Muscle of leg (tissue), 11 donors: ENCODE data around the gene ARHGEF11. TPM values are rescaled to one million over a fixed set of nuclear protein-coding genes. Genes with fewer than 3 reads are reported as not detected.
"Not testable (repeated sequence)": the region's sequence is repeated elsewhere in the genome, so short reads cannot be mapped to it uniquely, and the experiment has no call there.

ENCODE experiments used
- DNase-seq: peaks from one replicate; pipeline ENCODE4 v3.0.0; 2013
- H3K27ac ChIP-seq: one replicate; pipeline ENCODE4 v1.5.1; 2013; ENCODE audit warnings: mild to moderate bottlenecking, low read length, control low read depth
- H3K27me3 ChIP-seq: one replicate; pipeline ENCODE4 v1.6.1; 2013; ENCODE audit warnings: low read length; ENCODE audit not compliant: control insufficient read depth, insufficient read depth
- H3K36me3 ChIP-seq: one replicate; pipeline ENCODE4 v1.6.1; 2013; ENCODE audit warnings: low read length; ENCODE audit not compliant: control insufficient read depth, insufficient read depth
- H3K4me1 ChIP-seq: one replicate; pipeline ENCODE4 v1.6.1; 2013; ENCODE audit warnings: low read length; ENCODE audit not compliant: control insufficient read depth, insufficient read depth
- H3K4me3 ChIP-seq: one replicate; pipeline ENCODE4 v1.5.1; 2013; ENCODE audit warnings: low read length, control low read depth
- H3K9me3 ChIP-seq: replicated peaks from 2 replicates; pipeline ENCODE4 v1.6.1; 2013; ENCODE audit warnings: low read depth, low read length; ENCODE audit not compliant: control insufficient read depth
- WGBS: methylation state at CpG from one replicate; pipeline ENCODE4 v1.1.5; 2013; ENCODE audit warnings: missing lambda C conversion rate; ENCODE audit not compliant: insufficient coverage; 5-methylcytosine and 5-hydroxymethylcytosine counted together
- polyA plus RNA-seq, 8 donors: library from polyadenylated mRNA; unstranded; fragments of 120-200 nt; gene quantifications; one replicate each; pipeline versions ENCODE4 v1.2.1 to v1.2.3, GENCODE V29; 2013; ENCODE audit warnings: inconsistent platforms in 1 of 8, low replicate concordance in 1 of 8; ENCODE audit not compliant: insufficient read length in 8 of 8, insufficient read depth in 1 of 8
- total RNA-seq: library from RNA; stranded (reverse); fragments of 120-200 nt; gene quantifications from one replicate; pipeline ENCODE4 v1.2.4, GENCODE V29; 2013

ARHGEF11 gene
- total and polyA plus RNA-seq, 9 donors = 18.4 to 30.0 (median 22.3) TPM

- no peaks in the 10 kb centered on the region for H3K4me1 ChIP-seq
- no CpG with 5 or more reads among the region's 1 CpG for WGBS
- peaks cover 2% of the 10 kb centered on the region for H3K9me3 ChIP-seq
- no peak overlapping the region for H3K27ac ChIP-seq
- H3K4me3 ChIP-seq = no peak overlapping the region
- DNase-seq = no peak
- no peaks in the 10 kb centered on the region for H3K27me3 ChIP-seq
- H3K36me3 ChIP-seq = no peaks in the 10 kb centered on the region
Measured at GRCh38 chr1:157056269-157056668, 10.7 kb upstream of the ARHGEF11 start.

- peak; percentile 25 for DNase-seq
- H3K4me1 ChIP-seq, H3K27ac ChIP-seq, H3K4me3 ChIP-seq, H3K9me3 ChIP-seq, H3K27me3 ChIP-seq, H3K36me3 ChIP-seq: not testable (repeated sequence)
- no CpG with 5 or more reads among the region's 5 CpGs for WGBS
Measured at GRCh38 chr1:157055729-157056128, 10.2 kb upstream of the ARHGEF11 start.

- Histone ChIP-seq H3K4me3 (no peak overlapping the region), H3K27ac (no peak overlapping the region), H3K4me1 (peaks cover 3% of the 10 kb centered on the region), H3K27me3 (no peaks in the 10 kb centered on the region), H3K9me3 (peaks cover 2% of the 10 kb centered on the region), H3K36me3 (no peaks in the 10 kb centered on the region)
- WGBS = 60% methylated on average over 1 of the region's 2 CpGs
- no peak for DNase-seq
Measured at GRCh38 chr1:157050836-157051235, 5.3 kb upstream of the ARHGEF11 start.

- H3K36me3 ChIP-seq = no peaks in the 10 kb centered on the region
- no peak for DNase-seq
- H3K27me3 ChIP-seq = no peaks in the 10 kb centered on the region
- no peaks in the 10 kb centered on the region for H3K9me3 ChIP-seq
- no peak overlapping the region for H3K4me3 ChIP-seq
- no peak overlapping the region for H3K27ac ChIP-seq
- no CpG with 5 or more reads among the region's 2 CpGs for WGBS
- peaks cover 28% of the 10 kb centered on the region for H3K4me1 ChIP-seq
Measured at GRCh38 chr1:157047062-157047410, 1.5 kb upstream of the ARHGEF11 start.

GRCh38 chr1:157044326-157044725, 1.2 kb downstream of the ARHGEF11 start:
- Histone ChIP-seq H3K27me3 (no peaks in the 10 kb centered on the region), H3K4me3 (peak overlapping the region; percentile 71), H3K4me1 (peaks cover 28% of the 10 kb centered on the region), H3K27ac (no peak overlapping the region), H3K36me3 (no peaks in the 10 kb centered on the region), H3K9me3 (no peaks in the 10 kb centered on the region)
- 49% methylated on average over 2 of the region's 6 CpGs for WGBS
- no peak for DNase-seq

GRCh38 chr1:157043685-157044084, 1.9 kb downstream of the ARHGEF11 start:
- Histone ChIP-seq H3K9me3 (no peaks in the 10 kb centered on the region), H3K36me3 (no peaks in the 10 kb centered on the region), H3K27ac (no peak overlapping the region), H3K27me3 (no peaks in the 10 kb centered on the region), H3K4me1 (peaks cover 28% of the 10 kb centered on the region), H3K4me3 (peak overlapping the region; percentile 71)
- no peak for DNase-seq
- WGBS = 61% methylated on average over 2 of the region's 2 CpGs

GRCh38 chr1:157042846-157043245, 2.7 kb downstream of the ARHGEF11 start:
- H3K9me3 ChIP-seq = no peaks in the 10 kb centered on the region
- H3K27me3 ChIP-seq = no peaks in the 10 kb centered on the region
- DNase-seq = peak; percentile 29
- no peaks in the 10 kb centered on the region for H3K36me3 ChIP-seq
- H3K4me1 ChIP-seq = peaks cover 28% of the 10 kb centered on the region
- WGBS = no CpG with 5 or more reads among the region's 2 CpGs
- H3K4me3 ChIP-seq = no peak overlapping the region
- H3K27ac ChIP-seq = no peak overlapping the region

GRCh38 chr1:157040802-157041201, 4.7 kb downstream of the ARHGEF11 start:
- no peak for DNase-seq
- no peak overlapping the region for H3K27ac ChIP-seq
- WGBS = no CpG with 5 or more reads among the region's 1 CpG
- H3K4me3 ChIP-seq = no peak overlapping the region
- H3K36me3 ChIP-seq = no peaks in the 10 kb centered on the region
- no peaks in the 10 kb centered on the region for H3K9me3 ChIP-seq
- H3K27me3 ChIP-seq = no peaks in the 10 kb centered on the region
- H3K4me1 ChIP-seq = peaks cover 25% of the 10 kb centered on the region

- DNase-seq = peak; percentile 6
- Histone ChIP-seq H3K4me3 (no peak overlapping the region), H3K4me1 (peaks cover 3% of the 10 kb centered on the region), H3K27ac (no peak overlapping the region), H3K27me3 (no peaks in the 10 kb centered on the region), H3K36me3 (no peaks in the 10 kb centered on the region), H3K9me3 (no peaks in the 10 kb centered on the region)
- WGBS = no CpG with 5 or more reads among the region's 6 CpGs
Measured at GRCh38 chr1:157035121-157035520, 10.4 kb downstream of the ARHGEF11 start.

- peaks cover 3% of the 10 kb centered on the region for H3K4me1 ChIP-seq
- H3K4me3 ChIP-seq = no peak overlapping the region
- WGBS = 81% methylated on average over 5 of the region's 7 CpGs
- DNase-seq = peak; percentile 10
- no peaks in the 10 kb centered on the region for H3K27me3 ChIP-seq
- no peaks in the 10 kb centered on the region for H3K36me3 ChIP-seq
- no peaks in the 10 kb centered on the region for H3K9me3 ChIP-seq
- no peak overlapping the region for H3K27ac ChIP-seq
Measured at GRCh38 chr1:157034137-157034800, 11.3 kb downstream of the ARHGEF11 start.

GRCh38 chr1:157033357-157033876, 12.1 kb downstream of the ARHGEF11 start:
- peaks cover 3% of the 10 kb centered on the region for H3K4me1 ChIP-seq

More at GRCh38 chr1:157033357-157033876, 12.1 kb downstream of the ARHGEF11 start:
- no peaks in the 10 kb centered on the region for H3K27me3 ChIP-seq
- H3K36me3 ChIP-seq = no peaks in the 10 kb centered on the region
- H3K4me3 ChIP-seq = no peak overlapping the region
- peak; percentile 3 for DNase-seq
- H3K27ac ChIP-seq = no peak overlapping the region
- no peaks in the 10 kb centered on the region for H3K9me3 ChIP-seq
- 78% methylated on average over 3 of the region's 3 CpGs for WGBS
